SK-N-SH (cell line): Measurements from ENCODE around the gene FANCD2OS.

Experiments
- CHD2 ChIP-seq: fragments of 150-350 bp; IDR thresholded peaks from 2 replicates; pipeline ENCODE4 v1.6.1; 2018; ENCODE audit warnings: low read length; ENCODE audit not compliant: partially characterized antibody
- EZH2phosphoT487 ChIP-seq: fragments of 200-600 bp; sonication (generic); IDR thresholded peaks from 2 replicates; pipeline ENCODE4 v1.6.1; 2017; ENCODE audit warnings: low read depth, mixed run types, mild to moderate bottlenecking, antibody characterized with exemption, moderate library complexity, borderline replicate concordance
- RFX5 ChIP-seq: IDR thresholded peaks from 2 replicates; pipeline ENCODE4 v1.6.1; 2012; ENCODE audit warnings: mild to moderate bottlenecking, improper control_type of control experiment, low read length
- RXRA ChIP-seq: IDR thresholded peaks from 2 replicates; pipeline ENCODE4 v1.4.0; 2012; ENCODE audit warnings: low read depth, mild to moderate bottlenecking, borderline replicate concordance
- TCF12 ChIP-seq: IDR thresholded peaks from 2 replicates; pipeline ENCODE4 v1.4.0; 2012
- TF ChIP-seq, protein P1 (sequence below): fragments of 200-600 bp; sonication (generic); IDR thresholded peaks from 2 replicates; pipeline ENCODE4 v1.6.1; 2017; ENCODE audit warnings: antibody characterized with exemption, mild to moderate bottlenecking, moderate library complexity
- TF ChIP-seq, protein P2 (sequence below): IDR thresholded peaks from 2 replicates; pipeline ENCODE4; 2012
- TF ChIP-seq, protein P3 (sequence below): IDR thresholded peaks from 2 replicates; pipeline ENCODE4 v1.4.0; 2012; ENCODE audit warnings: low read depth, borderline replicate concordance

DNA sequence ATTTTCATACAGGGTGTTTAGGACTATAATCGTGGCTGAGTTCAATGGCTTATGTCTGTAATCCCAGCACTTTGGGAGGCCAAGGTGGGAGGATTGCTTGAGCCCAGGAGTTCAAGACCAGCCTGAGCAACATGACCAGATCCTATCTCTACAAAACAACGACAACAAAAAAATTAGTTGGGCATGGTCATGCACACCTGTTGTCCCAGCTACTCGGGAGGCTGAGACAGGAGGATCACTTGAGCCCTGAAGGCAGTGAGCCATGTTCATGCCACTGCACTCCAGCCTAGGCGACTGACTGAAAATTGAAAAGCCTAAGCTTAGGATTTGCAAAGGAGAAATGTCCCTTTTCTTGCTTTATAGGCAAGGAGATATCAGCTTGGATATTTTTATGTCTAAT lies 8.9 kb upstream of the FANCD2OS start:
- TF ChIP-seq, protein P1, sequence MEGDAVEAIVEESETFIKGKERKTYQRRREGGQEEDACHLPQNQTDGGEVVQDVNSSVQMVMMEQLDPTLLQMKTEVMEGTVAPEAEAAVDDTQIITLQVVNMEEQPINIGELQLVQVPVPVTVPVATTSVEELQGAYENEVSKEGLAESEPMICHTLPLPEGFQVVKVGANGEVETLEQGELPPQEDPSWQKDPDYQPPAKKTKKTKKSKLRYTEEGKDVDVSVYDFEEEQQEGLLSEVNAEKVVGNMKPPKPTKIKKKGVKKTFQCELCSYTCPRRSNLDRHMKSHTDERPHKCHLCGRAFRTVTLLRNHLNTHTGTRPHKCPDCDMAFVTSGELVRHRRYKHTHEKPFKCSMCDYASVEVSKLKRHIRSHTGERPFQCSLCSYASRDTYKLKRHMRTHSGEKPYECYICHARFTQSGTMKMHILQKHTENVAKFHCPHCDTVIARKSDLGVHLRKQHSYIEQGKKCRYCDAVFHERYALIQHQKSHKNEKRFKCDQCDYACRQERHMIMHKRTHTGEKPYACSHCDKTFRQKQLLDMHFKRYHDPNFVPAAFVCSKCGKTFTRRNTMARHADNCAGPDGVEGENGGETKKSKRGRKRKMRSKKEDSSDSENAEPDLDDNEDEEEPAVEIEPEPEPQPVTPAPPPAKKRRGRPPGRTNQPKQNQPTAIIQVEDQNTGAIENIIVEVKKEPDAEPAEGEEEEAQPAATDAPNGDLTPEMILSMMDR: no peak
- TF ChIP-seq RFX5 (no peak), TCF12 (no peak), EZH2phosphoT487 (no peak), CHD2 (no peak), RXRA (no peak)
- TF ChIP-seq, protein P2, sequence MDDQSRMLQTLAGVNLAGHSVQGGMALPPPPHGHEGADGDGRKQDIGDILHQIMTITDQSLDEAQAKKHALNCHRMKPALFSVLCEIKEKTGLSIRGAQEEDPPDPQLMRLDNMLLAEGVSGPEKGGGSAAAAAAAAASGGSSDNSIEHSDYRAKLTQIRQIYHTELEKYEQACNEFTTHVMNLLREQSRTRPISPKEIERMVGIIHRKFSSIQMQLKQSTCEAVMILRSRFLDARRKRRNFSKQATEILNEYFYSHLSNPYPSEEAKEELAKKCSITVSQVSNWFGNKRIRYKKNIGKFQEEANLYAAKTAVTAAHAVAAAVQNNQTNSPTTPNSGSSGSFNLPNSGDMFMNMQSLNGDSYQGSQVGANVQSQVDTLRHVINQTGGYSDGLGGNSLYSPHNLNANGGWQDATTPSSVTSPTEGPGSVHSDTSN: no peak
- TF ChIP-seq, protein P3, sequence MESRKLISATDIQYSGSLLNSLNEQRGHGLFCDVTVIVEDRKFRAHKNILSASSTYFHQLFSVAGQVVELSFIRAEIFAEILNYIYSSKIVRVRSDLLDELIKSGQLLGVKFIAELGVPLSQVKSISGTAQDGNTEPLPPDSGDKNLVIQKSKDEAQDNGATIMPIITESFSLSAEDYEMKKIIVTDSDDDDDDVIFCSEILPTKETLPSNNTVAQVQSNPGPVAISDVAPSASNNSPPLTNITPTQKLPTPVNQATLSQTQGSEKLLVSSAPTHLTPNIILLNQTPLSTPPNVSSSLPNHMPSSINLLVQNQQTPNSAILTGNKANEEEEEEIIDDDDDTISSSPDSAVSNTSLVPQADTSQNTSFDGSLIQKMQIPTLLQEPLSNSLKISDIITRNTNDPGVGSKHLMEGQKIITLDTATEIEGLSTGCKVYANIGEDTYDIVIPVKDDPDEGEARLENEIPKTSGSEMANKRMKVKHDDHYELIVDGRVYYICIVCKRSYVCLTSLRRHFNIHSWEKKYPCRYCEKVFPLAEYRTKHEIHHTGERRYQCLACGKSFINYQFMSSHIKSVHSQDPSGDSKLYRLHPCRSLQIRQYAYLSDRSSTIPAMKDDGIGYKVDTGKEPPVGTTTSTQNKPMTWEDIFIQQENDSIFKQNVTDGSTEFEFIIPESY: no peak
